ENCODE results near the gene GTF3C1.

DNA sequence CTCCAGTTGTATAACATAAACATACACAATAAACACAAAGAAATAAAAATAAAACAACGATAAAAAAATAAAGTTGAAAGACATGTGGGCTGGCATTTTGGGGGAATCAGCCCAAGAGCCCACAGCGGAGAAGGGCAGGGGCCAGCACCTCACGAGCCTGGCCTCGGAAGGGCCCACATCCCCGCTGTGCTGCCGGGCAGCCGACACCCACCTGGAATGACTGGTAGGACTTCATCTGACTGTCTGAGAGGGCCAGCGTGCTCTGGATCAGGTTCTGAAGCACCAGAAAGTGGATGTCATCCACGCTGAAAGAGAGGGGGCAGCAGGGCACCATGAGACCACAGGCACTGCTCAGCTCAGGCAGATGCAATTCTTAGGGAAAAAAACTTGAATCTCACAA lies 73.5 kb downstream of the GTF3C1 start:
- TF ChIP-seq POLR2A (IDR thresholded peaks at IDR 0.05) (no peak), EP300 (IDR thresholded peaks at IDR 0.05) (no peak), POLR2AphosphoS5 (IDR thresholded peaks at IDR 0.05) (no peak)
- TF ChIP-seq, protein P1, sequence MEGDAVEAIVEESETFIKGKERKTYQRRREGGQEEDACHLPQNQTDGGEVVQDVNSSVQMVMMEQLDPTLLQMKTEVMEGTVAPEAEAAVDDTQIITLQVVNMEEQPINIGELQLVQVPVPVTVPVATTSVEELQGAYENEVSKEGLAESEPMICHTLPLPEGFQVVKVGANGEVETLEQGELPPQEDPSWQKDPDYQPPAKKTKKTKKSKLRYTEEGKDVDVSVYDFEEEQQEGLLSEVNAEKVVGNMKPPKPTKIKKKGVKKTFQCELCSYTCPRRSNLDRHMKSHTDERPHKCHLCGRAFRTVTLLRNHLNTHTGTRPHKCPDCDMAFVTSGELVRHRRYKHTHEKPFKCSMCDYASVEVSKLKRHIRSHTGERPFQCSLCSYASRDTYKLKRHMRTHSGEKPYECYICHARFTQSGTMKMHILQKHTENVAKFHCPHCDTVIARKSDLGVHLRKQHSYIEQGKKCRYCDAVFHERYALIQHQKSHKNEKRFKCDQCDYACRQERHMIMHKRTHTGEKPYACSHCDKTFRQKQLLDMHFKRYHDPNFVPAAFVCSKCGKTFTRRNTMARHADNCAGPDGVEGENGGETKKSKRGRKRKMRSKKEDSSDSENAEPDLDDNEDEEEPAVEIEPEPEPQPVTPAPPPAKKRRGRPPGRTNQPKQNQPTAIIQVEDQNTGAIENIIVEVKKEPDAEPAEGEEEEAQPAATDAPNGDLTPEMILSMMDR (IDR thresholded peaks at IDR 0.05): no peak
